Muscle of leg (tissue), 9 donors: ENCODE measurements around the gene ANAPC2. TPM values are rescaled to one million over a fixed set of nuclear protein-coding genes. Genes with fewer than 3 reads are reported as not detected.

ENCODE experiments used
- polyA plus RNA-seq, 8 donors: library from polyadenylated mRNA; unstranded; fragments of 120-200 nt; gene quantifications; one replicate each; pipeline versions ENCODE4 v1.2.1 to v1.2.3, GENCODE V29; 2013; ENCODE audit warnings: inconsistent platforms in 1 of 8, low replicate concordance in 1 of 8; ENCODE audit not compliant: insufficient read length in 8 of 8, insufficient read depth in 1 of 8
- total RNA-seq: library from RNA; stranded (reverse); fragments of 120-200 nt; gene quantifications from one replicate; pipeline ENCODE4 v1.2.4, GENCODE V29; 2013

Gene ANAPC2
- total and polyA plus RNA-seq, 9 donors: 20.4 to 41.6 (median 31.1) TPM

Other genes with a start within 250 kb of the ANAPC2 start
Only the 30 nearest of the 33 such genes appear.
- gene PTGDS, start 211.1 kb downstream of the ANAPC2 start, total RNA-seq: 8.4 TPM
- gene PTGDS, start 211.1 kb downstream of the ANAPC2 start, polyA plus RNA-seq: 10 to 100 TPM in 3 of 8 donors, 1 to 10 TPM in 5; 2.8 to 15.9 (median 7.0) TPM
- gene LCNL1, start 205.6 kb downstream of the ANAPC2 start, total RNA-seq: 0.53 TPM
- 1 to 10 TPM in 1 of 8 donors, under 1 TPM in 7; 0.12 to 1.3 (median 0.34) TPM for gene LCNL1, start 205.6 kb downstream of the ANAPC2 start, polyA plus RNA-seq
- gene PAXX, start 196.1 kb downstream of the ANAPC2 start, total RNA-seq: 19.1 TPM
- gene PAXX, start 196.1 kb downstream of the ANAPC2 start, polyA plus RNA-seq: 10 to 100 TPM; 21.2 to 31.7 (median 27.3) TPM
- gene CLIC3, start 192.0 kb downstream of the ANAPC2 start, total RNA-seq: 0.27 TPM
- 1 to 10 TPM in 2 of 8 donors, under 1 TPM in 6; 0.34 to 8.4 (median 0.64) TPM for gene CLIC3, start 192.0 kb downstream of the ANAPC2 start, polyA plus RNA-seq
- 8.3 TPM for gene ABCA2, start 160.3 kb downstream of the ANAPC2 start, total RNA-seq
- 10 to 100 TPM; 15.9 to 24.8 (median 19.0) TPM for gene ABCA2, start 160.3 kb downstream of the ANAPC2 start, polyA plus RNA-seq
- gene FUT7, start 156.5 kb downstream of the ANAPC2 start, total RNA-seq: not detected
- under 1 TPM in 4 of 8 donors, not detected in 4; 0.05 to 0.16 (median 0.10) TPM for gene FUT7, start 156.5 kb downstream of the ANAPC2 start, polyA plus RNA-seq
- 32.1 TPM for gene NPDC1, start 142.4 kb downstream of the ANAPC2 start, total RNA-seq
- gene NPDC1, start 142.4 kb downstream of the ANAPC2 start, polyA plus RNA-seq: 10 to 100 TPM; 38.4 to 63.4 (median 44.4) TPM
- 3.7 TPM for gene ENTPD2, start 134.5 kb downstream of the ANAPC2 start, total RNA-seq
- gene ENTPD2, start 134.5 kb downstream of the ANAPC2 start, polyA plus RNA-seq: 10 to 100 TPM in 7 of 8 donors, 1 to 10 TPM in 1; 9.6 to 20.6 (median 13.6) TPM
- gene SAPCD2, start 118.0 kb downstream of the ANAPC2 start, total RNA-seq: 4.2 TPM
- 1 to 10 TPM; 3.4 to 7.2 (median 5.6) TPM for gene SAPCD2, start 118.0 kb downstream of the ANAPC2 start, polyA plus RNA-seq
- 3.1 TPM for gene UAP1L1, start 111.0 kb downstream of the ANAPC2 start, total RNA-seq
- gene UAP1L1, start 111.0 kb downstream of the ANAPC2 start, polyA plus RNA-seq: 1 to 10 TPM; 1.8 to 3.8 (median 2.0) TPM
- gene MAN1B1, start 101.6 kb downstream of the ANAPC2 start, total RNA-seq: 40.7 TPM
- 10 to 100 TPM; 38.5 to 59.0 (median 45.8) TPM for gene MAN1B1, start 101.6 kb downstream of the ANAPC2 start, polyA plus RNA-seq
- gene DPP7, start 73.8 kb downstream of the ANAPC2 start, total RNA-seq: 29.7 TPM
- 10 to 100 TPM; 23.9 to 43.9 (median 31.9) TPM for gene DPP7, start 73.8 kb downstream of the ANAPC2 start, polyA plus RNA-seq
- not detected for gene GRIN1, start 49.4 kb downstream of the ANAPC2 start, total RNA-seq
- under 1 TPM in 4 of 8 donors, not detected in 4; 0.07 to 0.17 (median 0.11) TPM for gene GRIN1, start 49.4 kb downstream of the ANAPC2 start, polyA plus RNA-seq
- gene LRRC26, start 18.5 kb downstream of the ANAPC2 start, total RNA-seq: not detected
- under 1 TPM in 1 of 8 donors, not detected in 7; 0.14 TPM for gene LRRC26, start 18.5 kb downstream of the ANAPC2 start, polyA plus RNA-seq
- not detected for gene TMEM210, start 16.5 kb downstream of the ANAPC2 start, total RNA-seq
- gene TMEM210, start 16.5 kb downstream of the ANAPC2 start, polyA plus RNA-seq: not detected
- gene SSNA1, start 116 bp upstream of the ANAPC2 start, total RNA-seq: 52.9 TPM
- 10 to 100 TPM; 60.6 to 71.5 (median 68.2) TPM for gene SSNA1, start 116 bp upstream of the ANAPC2 start, polyA plus RNA-seq
- gene TPRN, start 12.2 kb upstream of the ANAPC2 start, total RNA-seq: 4.6 TPM
- gene TPRN, start 12.2 kb upstream of the ANAPC2 start, polyA plus RNA-seq: 10 to 100 TPM in 5 of 8 donors, 1 to 10 TPM in 3; 7.6 to 14.6 (median 10.6) TPM
- 25.2 TPM for gene TMEM203, start 17.1 kb upstream of the ANAPC2 start, total RNA-seq
- gene TMEM203, start 17.1 kb upstream of the ANAPC2 start, polyA plus RNA-seq: 10 to 100 TPM; 34.1 to 38.2 (median 36.6) TPM
- 3.1 TPM for gene NDOR1, start 17.1 kb upstream of the ANAPC2 start, total RNA-seq
- gene NDOR1, start 17.1 kb upstream of the ANAPC2 start, polyA plus RNA-seq: 10 to 100 TPM in 1 of 8 donors, 1 to 10 TPM in 7; 5.8 to 10.8 (median 8.2) TPM
- 0.18 TPM for gene RNF208, start 33.7 kb upstream of the ANAPC2 start, total RNA-seq
- 1 to 10 TPM; 2.4 to 5.1 (median 2.8) TPM for gene RNF208, start 33.7 kb upstream of the ANAPC2 start, polyA plus RNA-seq
- gene CYSRT1, start 36.6 kb upstream of the ANAPC2 start, total RNA-seq: 0.18 TPM
- gene CYSRT1, start 36.6 kb upstream of the ANAPC2 start, polyA plus RNA-seq: 1 to 10 TPM in 7 of 8 donors, under 1 TPM in 1; 1.00 to 5.6 (median 3.2) TPM
- not detected for gene RNF224, start 38.9 kb upstream of the ANAPC2 start, total RNA-seq
- 1 to 10 TPM in 7 of 8 donors, under 1 TPM in 1; 0.68 to 7.4 (median 2.6) TPM for gene RNF224, start 38.9 kb upstream of the ANAPC2 start, polyA plus RNA-seq
- gene SLC34A3, start 42.3 kb upstream of the ANAPC2 start, total RNA-seq: 0.04 TPM
- gene SLC34A3, start 42.3 kb upstream of the ANAPC2 start, polyA plus RNA-seq: 1 to 10 TPM in 7 of 8 donors, under 1 TPM in 1; 0.47 to 3.6 (median 1.5) TPM
- 97.1 TPM for gene TUBB4B, start 52.7 kb upstream of the ANAPC2 start, total RNA-seq
- 100 to 1,000 TPM; 200 to 222 (median 217) TPM for gene TUBB4B, start 52.7 kb upstream of the ANAPC2 start, polyA plus RNA-seq
- not detected for gene STPG3, start 62.7 kb upstream of the ANAPC2 start, total RNA-seq
- gene STPG3, start 62.7 kb upstream of the ANAPC2 start, polyA plus RNA-seq: under 1 TPM in 7 of 8 donors, not detected in 1; 0.15 to 0.79 (median 0.33) TPM
- gene NELFB, start 66.8 kb upstream of the ANAPC2 start, total RNA-seq: 25.9 TPM
- gene NELFB, start 66.8 kb upstream of the ANAPC2 start, polyA plus RNA-seq: 10 to 100 TPM; 50.4 to 57.6 (median 52.9) TPM
- 4.4 TPM for gene TOR4A, start 89.2 kb upstream of the ANAPC2 start, total RNA-seq
- 1 to 10 TPM; 3.6 to 9.3 (median 8.3) TPM for gene TOR4A, start 89.2 kb upstream of the ANAPC2 start, polyA plus RNA-seq
- 2.5 TPM for gene NRARP, start 113.7 kb upstream of the ANAPC2 start, total RNA-seq
- gene NRARP, start 113.7 kb upstream of the ANAPC2 start, polyA plus RNA-seq: 1 to 10 TPM; 3.4 to 7.5 (median 5.8) TPM
- gene EXD3, start 234.6 kb upstream of the ANAPC2 start, total RNA-seq: 9.0 TPM
- gene EXD3, start 234.6 kb upstream of the ANAPC2 start, polyA plus RNA-seq: 10 to 100 TPM in 6 of 8 donors, 1 to 10 TPM in 2; 7.4 to 19.0 (median 11.8) TPM
- gene NOXA1, start 234.8 kb upstream of the ANAPC2 start, total RNA-seq: 2.0 TPM
- gene NOXA1, start 234.8 kb upstream of the ANAPC2 start, polyA plus RNA-seq: 1 to 10 TPM in 7 of 8 donors, under 1 TPM in 1; 0.99 to 5.1 (median 2.6) TPM